ENCODE measurements around the gene AQP4. TPM values are rescaled to one million over a fixed set of nuclear protein-coding genes. Genes with fewer than 3 reads are reported as not detected.

Gene AQP4
- total RNA-seq, 1 experiment from 2014 or later = 0.27 TPM

- Histone ChIP-seq H3K4me3 (ENCODE audit: low read depth, low read length) (no peak overlapping the region), H3K36me3 (ENCODE audit: control insufficient read depth, insufficient read depth, low read length) (no peaks in the 10 kb centered on the region), H3K27me3 (replicated peaks; ENCODE audit: control insufficient read depth, insufficient read depth, low read length) (no peaks in the 10 kb centered on the region), H3K4me1 (no peaks in the 10 kb centered on the region), H3K9me3 (no peaks in the 10 kb centered on the region)
- Mint-ChIP-seq H3K4me1 (ENCODE audit: low read depth, unreplicated experiment) (no peaks in the 10 kb centered on the region), H3K4me3 (ENCODE audit: unreplicated experiment) (no peak overlapping the region), H3K27me3 (ENCODE audit: insufficient read depth, unreplicated experiment) (peaks cover 5% of the 10 kb centered on the region), H3K36me3 (ENCODE audit: insufficient read depth, unreplicated experiment) (no peaks in the 10 kb centered on the region), H3K27ac (ENCODE audit: unreplicated experiment) (no peak overlapping the region), H3K9me3 (ENCODE audit: unreplicated experiment) (no peaks in the 10 kb centered on the region)
- TF ChIP-seq CTCF (IDR thresholded peaks at IDR 0.05; ENCODE audit: insufficient read depth in 1 of 2, low read depth in 1 of 2, low read length in 1 of 2, severe bottlenecking in 1 of 2, unreplicated experiment in 1 of 2) = peak in 1 of 2 experiments; percentile 19
- DNase-seq = peak in 1 of 2 experiments; percentile 4
- intact Hi-C loops (cut with micrococcal nuclease; ENCODE audit: unreplicated experiment) = no loop called here
- no TSS peak for BruUV-seq (replicated peaks)
- ChIA-PET POLR2A (no interaction called here), CTCF (no interaction called here)
Observed at GRCh38 chr18:26840965-26841364, 24.5 kb downstream of the AQP4 start.

GRCh38 chr18:26839609-26840008 is 25.9 kb downstream of the AQP4 start:
- Histone ChIP-seq H3K27me3 (replicated peaks; ENCODE audit: control insufficient read depth, insufficient read depth, low read length) (no peaks in the 10 kb centered on the region), H3K9me3 (no peaks in the 10 kb centered on the region), H3K4me1 (no peaks in the 10 kb centered on the region), H3K4me3 (ENCODE audit: low read depth, low read length) (no peak overlapping the region), H3K36me3 (ENCODE audit: control insufficient read depth, insufficient read depth, low read length) (no peaks in the 10 kb centered on the region)
- BruUV-seq (replicated peaks) = no TSS peak
- ChIA-PET POLR2A (no interaction called here), CTCF (no interaction called here)
- H3K27me3 Mint-ChIP-seq (ENCODE audit: insufficient read depth, unreplicated experiment) = peaks cover 5% of the 10 kb centered on the region
- H3K36me3 Mint-ChIP-seq (ENCODE audit: insufficient read depth, unreplicated experiment) = no peaks in the 10 kb centered on the region
- H3K4me3 Mint-ChIP-seq (ENCODE audit: unreplicated experiment) = no peak overlapping the region
- no peak overlapping the region for H3K27ac Mint-ChIP-seq (ENCODE audit: unreplicated experiment)
- no peak for TF ChIP-seq CTCF (IDR thresholded peaks at IDR 0.05; ENCODE audit: insufficient read depth in 1 of 2, low read depth in 1 of 2, low read length in 1 of 2, severe bottlenecking in 1 of 2, unreplicated experiment in 1 of 2)
- H3K4me1 Mint-ChIP-seq (ENCODE audit: low read depth, unreplicated experiment) = no peaks in the 10 kb centered on the region
- no peak for DNase-seq
- H3K9me3 Mint-ChIP-seq (ENCODE audit: unreplicated experiment) = no peaks in the 10 kb centered on the region
- intact Hi-C loops (cut with micrococcal nuclease; ENCODE audit: unreplicated experiment) = loop anchor here (10.0 kb wide), 1 partner anchor 55 kb away; no protein-coding TSS in a partner anchor

- Mint-ChIP-seq H3K4me3 (ENCODE audit: unreplicated experiment) (no peak overlapping the region), H3K9me3 (ENCODE audit: unreplicated experiment) (no peaks in the 10 kb centered on the region), H3K36me3 (ENCODE audit: insufficient read depth, unreplicated experiment) (no peaks in the 10 kb centered on the region), H3K4me1 (ENCODE audit: low read depth, unreplicated experiment) (no peaks in the 10 kb centered on the region), H3K27ac (ENCODE audit: unreplicated experiment) (no peak overlapping the region), H3K27me3 (ENCODE audit: insufficient read depth, unreplicated experiment) (no peaks in the 10 kb centered on the region)
- intact Hi-C loops (cut with micrococcal nuclease; ENCODE audit: unreplicated experiment) = loop anchor here (10.0 kb wide), 1 partner anchor 62 kb away; no protein-coding TSS in a partner anchor
- Histone ChIP-seq H3K4me1 (no peaks in the 10 kb centered on the region), H3K4me3 (ENCODE audit: low read depth, low read length) (no peak overlapping the region), H3K36me3 (ENCODE audit: control insufficient read depth, insufficient read depth, low read length) (no peaks in the 10 kb centered on the region), H3K27me3 (replicated peaks; ENCODE audit: control insufficient read depth, insufficient read depth, low read length) (no peaks in the 10 kb centered on the region), H3K9me3 (no peaks in the 10 kb centered on the region)
- BruUV-seq (replicated peaks) = no TSS peak
- CTCF ChIA-PET = no interaction called here
- POLR2A ChIA-PET = no interaction called here
- TF ChIP-seq CTCF (IDR thresholded peaks at IDR 0.05; ENCODE audit: insufficient read depth in 1 of 2, low read depth in 1 of 2, low read length in 1 of 2, severe bottlenecking in 1 of 2, unreplicated experiment in 1 of 2) = no peak
- no peak for DNase-seq
Observed at GRCh38 chr18:26832302-26832701, 33.2 kb downstream of the AQP4 start.
